ENCODE data around the gene ZCCHC7. TPM values are rescaled to one million over a fixed set of nuclear protein-coding genes. Genes with fewer than 3 reads are reported as not detected.

The ZCCHC7 gene
- polyA plus RNA-seq, 3 donors: 8.7 to 12.9 (median 12.5) TPM

DNA sequence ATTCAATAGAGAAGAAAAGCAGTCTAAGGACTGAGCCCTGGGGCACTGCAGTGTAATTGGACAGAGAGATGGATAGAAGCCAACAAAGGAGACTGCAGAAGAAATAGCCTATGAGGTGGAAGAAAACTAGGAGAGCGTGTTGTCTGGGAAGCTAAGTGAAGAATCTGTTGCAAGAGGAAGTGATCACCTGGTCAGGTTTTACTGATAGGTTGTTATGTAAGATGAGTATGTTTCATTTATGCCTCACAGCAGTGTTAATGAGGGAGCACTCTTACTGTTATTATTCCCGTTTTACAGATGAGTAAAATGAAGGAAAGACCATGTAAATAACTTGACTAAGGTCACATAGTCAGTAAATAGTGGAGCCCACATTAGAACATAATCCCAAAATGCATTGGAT, 222.1 kb downstream of the ZCCHC7 start:
- Mint-ChIP-seq H3K27me3 (ENCODE audit: low read depth in 3 of 3) (no peaks in the 10 kb centered on the region), H3K36me3 (peaks cover 3% of the 10 kb centered on the region in 2 donors), H3K4me3 (no peak overlapping the region), H3K27ac (no peak overlapping the region), H3K9me3 (no peaks in the 10 kb centered on the region), H3K4me1 (peaks cover 4% of the 10 kb centered on the region)
- no peak overlapping the region for H3K27ac ChIP-seq (ENCODE audit: low read depth in 1 of 2, low read length in 2 of 2)
- H2AFZ ChIP-seq (ENCODE audit: insufficient read depth, low read depth, low read length, poor library complexity, severe bottlenecking): no peak overlapping the region
- H4K20me1 ChIP-seq (ENCODE audit: insufficient read depth, low read length): no peaks in the 10 kb centered on the region
- no peak overlapping the region for H3K4me3 ChIP-seq (replicated peaks in 1 of 3; ENCODE audit: low read depth in 2 of 3, low read length in 3 of 3)
- TF ChIP-seq CTCF (IDR thresholded peaks at IDR 0.05): no peak
- H3K9me3 ChIP-seq (replicated peaks in 1 of 2; ENCODE audit: control insufficient read depth in 1 of 2, insufficient read depth in 1 of 2, low read length in 2 of 2): no peaks in the 10 kb centered on the region
- H3K4me1 ChIP-seq (ENCODE audit: control insufficient read depth in 1 of 2, insufficient read depth in 2 of 2, low read length in 2 of 2): no peaks in the 10 kb centered on the region
- H3K9ac ChIP-seq (ENCODE audit: insufficient read depth, low read length, poor library complexity, severe bottlenecking): no peak overlapping the region
- intact Hi-C loops (cut with micrococcal nuclease): no loop called here
- 86% methylated on average over 1 of the region's 2 CpGs for WGBS (ENCODE audit: insufficient coverage)
- no peak for DNase-seq
- H3K4me2 ChIP-seq (replicated peaks; ENCODE audit: extremely low read depth, low read length, poor library complexity, severe bottlenecking): no peak overlapping the region
- no peaks in the 10 kb centered on the region for H3K36me3 ChIP-seq (replicated peaks in 1 of 2; ENCODE audit: control insufficient read depth in 1 of 2, insufficient read depth in 2 of 2, low read length in 2 of 2)
- H3K79me2 ChIP-seq (ENCODE audit: insufficient read depth, low read length): no peaks in the 10 kb centered on the region
- no peaks in the 10 kb centered on the region for H3K27me3 ChIP-seq (ENCODE audit: control insufficient read depth in 2 of 2, insufficient read depth in 2 of 2, low read length in 2 of 2)

GRCh38 chr9:37342895-37343294, 222.5 kb downstream of the ZCCHC7 start:
- Histone ChIP-seq H3K27me3 (ENCODE audit: control insufficient read depth in 2 of 2, insufficient read depth in 2 of 2, low read length in 2 of 2) (no peaks in the 10 kb centered on the region), H3K9ac (ENCODE audit: insufficient read depth, low read length, poor library complexity, severe bottlenecking) (no peak overlapping the region), H3K4me2 (replicated peaks; ENCODE audit: extremely low read depth, low read length, poor library complexity, severe bottlenecking) (no peak overlapping the region), H3K36me3 (replicated peaks in 1 of 2; ENCODE audit: control insufficient read depth in 1 of 2, insufficient read depth in 2 of 2, low read length in 2 of 2) (no peaks in the 10 kb centered on the region), H2AFZ (ENCODE audit: insufficient read depth, low read depth, low read length, poor library complexity, severe bottlenecking) (no peak overlapping the region), H3K27ac (ENCODE audit: low read depth in 1 of 2, low read length in 2 of 2) (no peak overlapping the region), H3K4me1 (ENCODE audit: control insufficient read depth in 1 of 2, insufficient read depth in 2 of 2, low read length in 2 of 2) (no peaks in the 10 kb centered on the region), H3K4me3 (replicated peaks in 1 of 3; ENCODE audit: low read depth in 2 of 3, low read length in 3 of 3) (no peak overlapping the region), H3K79me2 (ENCODE audit: insufficient read depth, low read length) (no peaks in the 10 kb centered on the region), H4K20me1 (ENCODE audit: insufficient read depth, low read length) (no peaks in the 10 kb centered on the region), H3K9me3 (replicated peaks in 1 of 2; ENCODE audit: control insufficient read depth in 1 of 2, insufficient read depth in 1 of 2, low read length in 2 of 2) (no peaks in the 10 kb centered on the region)
- no peak for DNase-seq
- Mint-ChIP-seq H3K9me3 (no peaks in the 10 kb centered on the region), H3K36me3 (peaks cover 3% of the 10 kb centered on the region in 2 donors), H3K4me1 (peaks cover 4% of the 10 kb centered on the region), H3K27ac (no peak overlapping the region), H3K4me3 (no peak overlapping the region), H3K27me3 (ENCODE audit: low read depth in 3 of 3) (no peaks in the 10 kb centered on the region)
- WGBS (ENCODE audit: insufficient coverage): no CpG with 5 or more reads among the region's 5 CpGs
- TF ChIP-seq CTCF (IDR thresholded peaks at IDR 0.05): no peak
- intact Hi-C loops (cut with micrococcal nuclease): no loop called here
